ENCODE measurements around the gene CLCN6.

DNA sequence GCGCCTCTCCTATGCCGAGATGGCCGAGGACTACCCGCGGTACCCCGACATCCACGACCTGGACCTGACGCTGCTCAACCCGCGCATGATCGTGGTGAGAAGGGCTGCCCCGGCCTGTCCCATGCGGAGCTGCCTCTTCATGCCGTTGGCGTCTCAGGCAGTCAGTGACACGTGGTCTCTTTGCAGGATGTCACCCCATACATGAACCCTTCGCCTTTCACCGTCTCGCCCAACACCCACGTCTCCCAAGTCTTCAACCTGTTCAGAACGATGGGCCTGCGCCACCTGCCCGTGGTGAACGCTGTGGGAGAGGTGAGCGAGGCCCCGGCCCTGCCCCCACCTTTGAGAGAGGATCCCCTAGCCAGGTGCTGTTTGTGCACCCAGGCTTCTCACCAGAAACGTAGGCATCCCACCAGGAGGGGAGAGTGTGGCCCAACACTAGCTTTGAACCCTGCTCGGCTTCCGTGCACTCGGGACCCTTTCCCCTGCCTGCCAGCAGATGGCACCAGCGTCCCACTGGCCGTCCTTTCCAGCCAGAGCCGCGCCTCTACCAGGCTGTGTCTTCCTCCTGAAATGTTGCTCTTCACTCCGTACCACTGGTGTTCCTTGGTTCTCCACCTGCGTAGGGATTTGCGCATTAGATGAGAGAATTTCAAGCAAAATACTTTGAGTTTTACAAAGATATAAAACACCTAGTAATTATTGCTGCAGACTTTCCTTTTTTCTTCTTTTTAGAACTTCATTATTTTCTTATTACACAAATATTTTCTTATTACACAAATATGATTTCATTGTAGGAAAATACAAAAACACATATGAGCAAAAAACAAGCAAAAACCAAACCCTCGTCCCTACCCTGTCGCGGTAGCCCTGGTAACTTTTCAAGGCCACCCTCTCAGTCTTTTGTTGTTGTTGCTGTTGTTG lies 32.6 kb downstream of the CLCN6 start:
- TF ChIP-seq POLR2AphosphoS5 (IDR thresholded peaks at IDR 0.05; ENCODE audit: low read depth, low read length) (no peak), ZFX (IDR thresholded peaks at IDR 0.05) (no peak), EZH2phosphoT487 (IDR thresholded peaks at IDR 0.05; ENCODE audit: borderline replicate concordance) (no peak), POLR2A (IDR thresholded peaks at IDR 0.05; ENCODE audit: borderline replicate concordance, extremely low read depth, insufficient read depth, insufficient read length) (no peak), ZNF274 (IDR thresholded peaks at IDR 0.05; ENCODE audit: low read depth, low read length) (no peak), EZH2 (IDR thresholded peaks at IDR 0.05) (no peak), RAD21 (IDR thresholded peaks at IDR 0.05; ENCODE audit: low read depth) (peak; percentile 99), FOSL1 (IDR thresholded peaks at IDR 0.05; ENCODE audit: low read depth) (no peak), YY1 (IDR thresholded peaks at IDR 0.05; ENCODE audit: extremely low read depth, insufficient replicate concordance, low read depth, low read length) (no peak), SRF (IDR thresholded peaks at IDR 0.05; ENCODE audit: low read depth) (no peak), CBX3 (IDR thresholded peaks at IDR 0.05; ENCODE audit: low read depth) (no peak)
- TF ChIP-seq, protein P1, sequence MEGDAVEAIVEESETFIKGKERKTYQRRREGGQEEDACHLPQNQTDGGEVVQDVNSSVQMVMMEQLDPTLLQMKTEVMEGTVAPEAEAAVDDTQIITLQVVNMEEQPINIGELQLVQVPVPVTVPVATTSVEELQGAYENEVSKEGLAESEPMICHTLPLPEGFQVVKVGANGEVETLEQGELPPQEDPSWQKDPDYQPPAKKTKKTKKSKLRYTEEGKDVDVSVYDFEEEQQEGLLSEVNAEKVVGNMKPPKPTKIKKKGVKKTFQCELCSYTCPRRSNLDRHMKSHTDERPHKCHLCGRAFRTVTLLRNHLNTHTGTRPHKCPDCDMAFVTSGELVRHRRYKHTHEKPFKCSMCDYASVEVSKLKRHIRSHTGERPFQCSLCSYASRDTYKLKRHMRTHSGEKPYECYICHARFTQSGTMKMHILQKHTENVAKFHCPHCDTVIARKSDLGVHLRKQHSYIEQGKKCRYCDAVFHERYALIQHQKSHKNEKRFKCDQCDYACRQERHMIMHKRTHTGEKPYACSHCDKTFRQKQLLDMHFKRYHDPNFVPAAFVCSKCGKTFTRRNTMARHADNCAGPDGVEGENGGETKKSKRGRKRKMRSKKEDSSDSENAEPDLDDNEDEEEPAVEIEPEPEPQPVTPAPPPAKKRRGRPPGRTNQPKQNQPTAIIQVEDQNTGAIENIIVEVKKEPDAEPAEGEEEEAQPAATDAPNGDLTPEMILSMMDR (IDR thresholded peaks at IDR 0.05 in 2 of 3, conservative IDR thresholded peaks at IDR 0.05 in 1 of 3; ENCODE audit: borderline replicate concordance in 1 of 3, insufficient read depth in 1 of 3, low read depth in 2 of 3, low read length in 2 of 3), result peak; percentile 95 to 99 (median 97)
- TF ChIP-seq, protein P2, sequence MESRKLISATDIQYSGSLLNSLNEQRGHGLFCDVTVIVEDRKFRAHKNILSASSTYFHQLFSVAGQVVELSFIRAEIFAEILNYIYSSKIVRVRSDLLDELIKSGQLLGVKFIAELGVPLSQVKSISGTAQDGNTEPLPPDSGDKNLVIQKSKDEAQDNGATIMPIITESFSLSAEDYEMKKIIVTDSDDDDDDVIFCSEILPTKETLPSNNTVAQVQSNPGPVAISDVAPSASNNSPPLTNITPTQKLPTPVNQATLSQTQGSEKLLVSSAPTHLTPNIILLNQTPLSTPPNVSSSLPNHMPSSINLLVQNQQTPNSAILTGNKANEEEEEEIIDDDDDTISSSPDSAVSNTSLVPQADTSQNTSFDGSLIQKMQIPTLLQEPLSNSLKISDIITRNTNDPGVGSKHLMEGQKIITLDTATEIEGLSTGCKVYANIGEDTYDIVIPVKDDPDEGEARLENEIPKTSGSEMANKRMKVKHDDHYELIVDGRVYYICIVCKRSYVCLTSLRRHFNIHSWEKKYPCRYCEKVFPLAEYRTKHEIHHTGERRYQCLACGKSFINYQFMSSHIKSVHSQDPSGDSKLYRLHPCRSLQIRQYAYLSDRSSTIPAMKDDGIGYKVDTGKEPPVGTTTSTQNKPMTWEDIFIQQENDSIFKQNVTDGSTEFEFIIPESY (IDR thresholded peaks at IDR 0.05; ENCODE audit: extremely low read depth, insufficient replicate concordance, low read length), result no peak
- TF ChIP-seq, protein P3, sequence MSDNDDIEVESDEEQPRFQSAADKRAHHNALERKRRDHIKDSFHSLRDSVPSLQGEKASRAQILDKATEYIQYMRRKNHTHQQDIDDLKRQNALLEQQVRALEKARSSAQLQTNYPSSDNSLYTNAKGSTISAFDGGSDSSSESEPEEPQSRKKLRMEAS (IDR thresholded peaks at IDR 0.05), result no peak

All from HCT116 (cell line).